NCI-H524 (cell line): ENCODE measurements around the gene PLPP3.
A peak's percentile ranks its signal among the peaks of the same experiment; 100 is the strongest.

Source experiments
- DNase-seq, 2 experiments: peaks; one replicate each; lab custom pipeline; 2025; lab: John Stamatoyannopoulos, UW

The PLPP3 gene

GRCh38 chr1:56547977-56548376 is 31.4 kb downstream of the PLPP3 start:
- peak in 1 of 2 experiments; percentile 39 for DNase-seq

GRCh38 chr1:56547473-56547872 is 31.9 kb downstream of the PLPP3 start:
- no peak for DNase-seq

- DNase-seq = no peak
Observed at GRCh38 chr1:56545711-56546110, 33.7 kb downstream of the PLPP3 start.

- no peak for DNase-seq
Observed at GRCh38 chr1:56543783-56544612, 35.4 kb downstream of the PLPP3 start.

- DNase-seq = no peak
Observed at GRCh38 chr1:56542651-56543050, 36.7 kb downstream of the PLPP3 start.

GRCh38 chr1:56541408-56541807 is 38.0 kb downstream of the PLPP3 start:
- DNase-seq = peak in 1 of 2 experiments; percentile 59

GRCh38 chr1:56540467-56540866 is 38.9 kb downstream of the PLPP3 start:
- DNase-seq = no peak

GRCh38 chr1:56539520-56539931 is 39.8 kb downstream of the PLPP3 start:
- DNase-seq = no peak

GRCh38 chr1:56538532-56538931 is 40.8 kb downstream of the PLPP3 start:
- DNase-seq = no peak

- no peak for DNase-seq
Observed at GRCh38 chr1:56537660-56538059, 41.7 kb downstream of the PLPP3 start.

GRCh38 chr1:56535939-56536338 is 43.4 kb downstream of the PLPP3 start:
- no peak for DNase-seq

- DNase-seq = no peak
Observed at GRCh38 chr1:56535362-56535761, 44.0 kb downstream of the PLPP3 start.

- DNase-seq = no peak
Observed at GRCh38 chr1:56534130-56534651, 45.2 kb downstream of the PLPP3 start.

GRCh38 chr1:56533621-56534020 is 45.7 kb downstream of the PLPP3 start:
- no peak for DNase-seq

- no peak for DNase-seq
Observed at GRCh38 chr1:56533197-56533596, 46.2 kb downstream of the PLPP3 start.

- no peak for DNase-seq
Observed at GRCh38 chr1:56532350-56532683, 47.0 kb downstream of the PLPP3 start.

GRCh38 chr1:56531624-56532349 is 47.6 kb downstream of the PLPP3 start:
- no peak for DNase-seq

- DNase-seq = no peak
Observed at GRCh38 chr1:56529801-56530200, 49.6 kb downstream of the PLPP3 start.

GRCh38 chr1:56527548-56528302 is 51.6 kb downstream of the PLPP3 start:
- peak; percentile 4 to 55 for DNase-seq

- DNase-seq = peak in 1 of 2 experiments; percentile 3
Observed at GRCh38 chr1:56526571-56527174, 52.7 kb downstream of the PLPP3 start.

- no peak for DNase-seq
Observed at GRCh38 chr1:56525489-56526041, 53.8 kb downstream of the PLPP3 start.

- no peak for DNase-seq
Observed at GRCh38 chr1:56524263-56524662, 55.1 kb downstream of the PLPP3 start.
